IPS-18c (cell line): ENCODE results near the gene ONECUT3.
A peak's percentile ranks its signal among the peaks of the same experiment; 100 is the strongest.
"Not testable (repeated sequence)": the region's sequence is repeated elsewhere in the genome, so short reads cannot be mapped to it uniquely, and the experiment has no call there.

Experiments
- H3K4me3 ChIP-seq: 2 replicates; pipeline ENCODE4 v1.7.0; 2013; ENCODE audit warnings: low read depth, mild to moderate bottlenecking, low read length, moderate library complexity; ENCODE audit not compliant: insufficient read depth
- H3K9me3 ChIP-seq: one replicate; pipeline ENCODE4 v1.6.1; 2013; ENCODE audit warnings: mild to moderate bottlenecking, low read length, moderate library complexity; ENCODE audit not compliant: control insufficient read depth, insufficient read depth

The ONECUT3 gene

GRCh38 chr19:1752757-1753728 is at the start of gene ONECUT3:
Gene ONECUT3 (plus strand): TSS chr19:1753506. CDS start chr19:1753663, 157 bp downstream.
- Histone ChIP-seq H3K4me3 (peak within 1 kb of the TSS; percentile 9; the same call in 1 of the 2 replicates), H3K9me3 (peaks cover 7% of the 10 kb centered on the region)

- Histone ChIP-seq H3K4me3 (no peak overlapping the region), H3K9me3 (no peaks in the 10 kb centered on the region)
These were observed 49.0 kb upstream of the ONECUT3 start for GRCh38 chr19:1704339-1704738.

- Histone ChIP-seq H3K4me3 (no peak overlapping the region), H3K9me3 (no peaks in the 10 kb centered on the region)
These were observed 47.9 kb upstream of the ONECUT3 start for GRCh38 chr19:1705367-1705766.

- not testable (repeated sequence) for H3K9me3 ChIP-seq, H3K4me3 ChIP-seq
These were observed 46.7 kb upstream of the ONECUT3 start for GRCh38 chr19:1706646-1707045.

- no peaks in the 10 kb centered on the region for H3K9me3 ChIP-seq
- H3K4me3 ChIP-seq = no peak overlapping the region
These were observed 46.1 kb upstream of the ONECUT3 start for GRCh38 chr19:1707240-1707639.

- Histone ChIP-seq H3K9me3 (peaks cover 2% of the 10 kb centered on the region), H3K4me3 (no peak overlapping the region)
These were observed 40.1 kb upstream of the ONECUT3 start for GRCh38 chr19:1713170-1713569.

GRCh38 chr19:1715540-1715939 is 37.8 kb upstream of the ONECUT3 start:
- H3K4me3 ChIP-seq = no peak overlapping the region
- peaks cover 2% of the 10 kb centered on the region for H3K9me3 ChIP-seq

- Histone ChIP-seq H3K4me3 (no peak overlapping the region), H3K9me3 (peaks cover 2% of the 10 kb centered on the region)
These were observed 35.9 kb upstream of the ONECUT3 start for GRCh38 chr19:1717200-1717969.

- H3K9me3 ChIP-seq = peaks cover 2% of the 10 kb centered on the region
- no peak overlapping the region for H3K4me3 ChIP-seq
These were observed 35.4 kb upstream of the ONECUT3 start for GRCh38 chr19:1717970-1718264.

- Histone ChIP-seq H3K9me3 (peaks cover 2% of the 10 kb centered on the region), H3K4me3 (peak overlapping the region; percentile 42)
These were observed 34.6 kb upstream of the ONECUT3 start for GRCh38 chr19:1718420-1719291.

- Histone ChIP-seq H3K4me3 (no peak overlapping the region), H3K9me3 (no peaks in the 10 kb centered on the region)
These were observed 33.8 kb upstream of the ONECUT3 start for GRCh38 chr19:1719519-1719918.

- H3K9me3 ChIP-seq = no peaks in the 10 kb centered on the region
- H3K4me3 ChIP-seq = no peak overlapping the region
These were observed 33.1 kb upstream of the ONECUT3 start for GRCh38 chr19:1720237-1720636.

- H3K4me3 ChIP-seq = peak overlapping the region; percentile 72
These were observed 27.9 kb upstream of the ONECUT3 start for GRCh38 chr19:1725100-1726064.

GRCh38 chr19:1728816-1729567 is 24.3 kb upstream of the ONECUT3 start:
- Histone ChIP-seq H3K9me3 (no peaks in the 10 kb centered on the region), H3K4me3 (no peak overlapping the region)

More at GRCh38 chr19:1725100-1726064, 27.9 kb upstream of the ONECUT3 start:
- H3K9me3 ChIP-seq = no peaks in the 10 kb centered on the region

GRCh38 chr19:1729568-1729925 is 23.8 kb upstream of the ONECUT3 start:
- Histone ChIP-seq H3K9me3 (no peaks in the 10 kb centered on the region), H3K4me3 (no peak overlapping the region)

GRCh38 chr19:1730157-1730556 is 23.1 kb upstream of the ONECUT3 start:
- Histone ChIP-seq H3K9me3 (no peaks in the 10 kb centered on the region), H3K4me3 (no peak overlapping the region)
